ENCODE measurements around the gene RGP1.

DNA sequence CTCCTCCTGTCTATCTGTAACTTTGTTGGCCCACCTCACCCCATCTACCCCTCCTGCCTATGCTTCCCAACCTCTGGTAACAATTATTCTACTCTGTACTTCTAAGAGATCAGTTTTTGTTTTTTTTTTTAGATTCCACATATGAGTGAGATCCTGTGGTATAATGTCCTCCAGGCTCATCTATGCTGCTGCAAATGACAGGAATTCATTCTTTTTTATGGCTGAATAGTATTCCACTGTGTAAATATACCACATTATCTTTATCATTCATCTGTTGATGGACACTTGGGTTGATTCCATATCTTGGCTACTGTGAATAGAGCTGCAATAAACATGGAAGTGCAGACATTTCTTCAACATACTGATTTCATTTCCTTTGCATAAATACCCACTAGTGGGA, 34.3 kb downstream of the RGP1 start:
- TF ChIP-seq, protein P1, sequence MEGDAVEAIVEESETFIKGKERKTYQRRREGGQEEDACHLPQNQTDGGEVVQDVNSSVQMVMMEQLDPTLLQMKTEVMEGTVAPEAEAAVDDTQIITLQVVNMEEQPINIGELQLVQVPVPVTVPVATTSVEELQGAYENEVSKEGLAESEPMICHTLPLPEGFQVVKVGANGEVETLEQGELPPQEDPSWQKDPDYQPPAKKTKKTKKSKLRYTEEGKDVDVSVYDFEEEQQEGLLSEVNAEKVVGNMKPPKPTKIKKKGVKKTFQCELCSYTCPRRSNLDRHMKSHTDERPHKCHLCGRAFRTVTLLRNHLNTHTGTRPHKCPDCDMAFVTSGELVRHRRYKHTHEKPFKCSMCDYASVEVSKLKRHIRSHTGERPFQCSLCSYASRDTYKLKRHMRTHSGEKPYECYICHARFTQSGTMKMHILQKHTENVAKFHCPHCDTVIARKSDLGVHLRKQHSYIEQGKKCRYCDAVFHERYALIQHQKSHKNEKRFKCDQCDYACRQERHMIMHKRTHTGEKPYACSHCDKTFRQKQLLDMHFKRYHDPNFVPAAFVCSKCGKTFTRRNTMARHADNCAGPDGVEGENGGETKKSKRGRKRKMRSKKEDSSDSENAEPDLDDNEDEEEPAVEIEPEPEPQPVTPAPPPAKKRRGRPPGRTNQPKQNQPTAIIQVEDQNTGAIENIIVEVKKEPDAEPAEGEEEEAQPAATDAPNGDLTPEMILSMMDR (IDR thresholded peaks at IDR 0.05): no peak
- no peak for TF ChIP-seq POLR2A (IDR thresholded peaks at IDR 0.05)

All from testis (tissue), 2 donors.